Diencephalon (tissue), 1 donor: ENCODE measurements around the gene BTBD17. TPM values are rescaled to one million over a fixed set of nuclear protein-coding genes. Genes with fewer than 3 reads are reported as not detected.

Experiments
- total RNA-seq: library from RNA; depleted of rRNA; stranded (reverse); fragments of >200 nt; gene quantifications from one replicate; pipeline ENCODE4 v1.2.3, GENCODE V29; 2014

Gene BTBD17
- total RNA-seq, result 20.8 TPM

GRCh38 chr17:74361230-74362068, at the start of gene BTBD17:
TSS of gene BTBD17 (minus strand) at chr17:74361868. CDS start at chr17:74361819, 49 bp downstream.

GRCh38 chr17:74367206-74367605, 5.5 kb upstream of the BTBD17 start, which contains the start of gene GPR142:
TSS of gene GPR142 (plus strand) at chr17:74367506. CDS start at chr17:74369541, 2,035 bp downstream.

GRCh38 chr17:74325743-74326379, 35.8 kb downstream of the BTBD17 start, which contains the start of gene KIF19:
TSS of gene KIF19 (plus strand) at chr17:74326226. CDS start at chr17:74326350, 124 bp downstream.

Other genes starting within 250 kb of the BTBD17 start
- 1,874 TPM for gene RPL38, start 158.2 kb downstream of the BTBD17 start, total RNA-seq
- 13.8 TPM for gene TTYH2, start 148.3 kb downstream of the BTBD17 start, total RNA-seq
- 0.92 TPM for gene DNAI2, start 87.6 kb downstream of the BTBD17 start, total RNA-seq
- gene KIF19, start 35.6 kb downstream of the BTBD17 start, total RNA-seq, result 2.3 TPM
- not detected for gene GPR142, start 5.6 kb upstream of the BTBD17 start, total RNA-seq
- 9.9 TPM for gene GPRC5C, start 70.2 kb upstream of the BTBD17 start, total RNA-seq
- gene CD300A, start 104.8 kb upstream of the BTBD17 start, total RNA-seq, result 6.2 TPM
- gene CD300LB, start 169.6 kb upstream of the BTBD17 start, total RNA-seq, result not detected
- gene CD300C, start 184.2 kb upstream of the BTBD17 start, total RNA-seq, result 0.46 TPM
- not detected for gene CD300H, start 205.6 kb upstream of the BTBD17 start, total RNA-seq
- gene CD300LD, start 230.4 kb upstream of the BTBD17 start, total RNA-seq, result not detected